Measurements from ENCODE around the gene ADAM10. TPM values are rescaled to one million over a fixed set of nuclear protein-coding genes. Genes with fewer than 3 reads are reported as not detected.

Gene ADAM10
- total RNA-seq, 1 experiment from 2014 or later: 159 TPM

GRCh38 chr15:58583171-58583908, 166.2 kb downstream of the ADAM10 start:
- H3K79me2 ChIP-seq (ENCODE audit: insufficient read depth, low read length): no peaks in the 10 kb centered on the region
- TF ChIP-seq, protein P1, sequence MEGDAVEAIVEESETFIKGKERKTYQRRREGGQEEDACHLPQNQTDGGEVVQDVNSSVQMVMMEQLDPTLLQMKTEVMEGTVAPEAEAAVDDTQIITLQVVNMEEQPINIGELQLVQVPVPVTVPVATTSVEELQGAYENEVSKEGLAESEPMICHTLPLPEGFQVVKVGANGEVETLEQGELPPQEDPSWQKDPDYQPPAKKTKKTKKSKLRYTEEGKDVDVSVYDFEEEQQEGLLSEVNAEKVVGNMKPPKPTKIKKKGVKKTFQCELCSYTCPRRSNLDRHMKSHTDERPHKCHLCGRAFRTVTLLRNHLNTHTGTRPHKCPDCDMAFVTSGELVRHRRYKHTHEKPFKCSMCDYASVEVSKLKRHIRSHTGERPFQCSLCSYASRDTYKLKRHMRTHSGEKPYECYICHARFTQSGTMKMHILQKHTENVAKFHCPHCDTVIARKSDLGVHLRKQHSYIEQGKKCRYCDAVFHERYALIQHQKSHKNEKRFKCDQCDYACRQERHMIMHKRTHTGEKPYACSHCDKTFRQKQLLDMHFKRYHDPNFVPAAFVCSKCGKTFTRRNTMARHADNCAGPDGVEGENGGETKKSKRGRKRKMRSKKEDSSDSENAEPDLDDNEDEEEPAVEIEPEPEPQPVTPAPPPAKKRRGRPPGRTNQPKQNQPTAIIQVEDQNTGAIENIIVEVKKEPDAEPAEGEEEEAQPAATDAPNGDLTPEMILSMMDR (conservative IDR thresholded peaks at IDR 0.05): no peak
- H2AK5ac ChIP-seq (ENCODE audit: insufficient read length, low read length): no peak overlapping the region
- H3K18ac ChIP-seq (ENCODE audit: insufficient read length, low read depth, low read length): no peak overlapping the region
- H3K27ac ChIP-seq (ENCODE audit: insufficient read length, low read depth, low read length): no peak overlapping the region
- no peak overlapping the region for H3K23ac ChIP-seq (ENCODE audit: insufficient read length, low read depth, low read length)
- peaks cover 6 to 8% of the 10 kb centered on the region in 2 experiments; a peak in 4 of 5 replicates for H3K9me3 Mint-ChIP-seq
- no peak overlapping the region for H2AFZ ChIP-seq (ENCODE audit: low read length)
- H2BK15ac ChIP-seq (ENCODE audit: low read depth, low read length): no peak overlapping the region
- no peaks in the 10 kb centered on the region for H3K9me3 ChIP-seq (ENCODE audit: control insufficient read depth, low read depth, low read length)
- H3K23me2 ChIP-seq (ENCODE audit: insufficient read length, low read depth, low read length, poor library complexity, severe bottlenecking): no peaks in the 10 kb centered on the region
- H3T11ph ChIP-seq (ENCODE audit: low read length): no peak overlapping the region
- no peak overlapping the region for H3K27ac Mint-ChIP-seq
- no peak overlapping the region for H2BK20ac ChIP-seq (ENCODE audit: low read depth, low read length, poor library complexity, severe bottlenecking)
- no peak overlapping the region for H3K4me3 Mint-ChIP-seq
- H3K4ac ChIP-seq (ENCODE audit: low read depth, low read length): no peak overlapping the region
- H3K27me3 ChIP-seq (ENCODE audit: insufficient read depth, low read length): no peaks in the 10 kb centered on the region
- H3K56ac ChIP-seq (ENCODE audit: insufficient read length, low read depth, low read length): no peak overlapping the region
- H3K27me3 Mint-ChIP-seq (ENCODE audit: low read depth): no peaks in the 10 kb centered on the region
- no peak overlapping the region for H4K91ac ChIP-seq (ENCODE audit: insufficient read length, low read depth, low read length)
- no CpG with 5 or more reads among the region's 3 CpGs for WGBS (ENCODE audit: extremely low coverage, insufficient read length, low lambda C conversion rate)
- no peak overlapping the region for H4K5ac ChIP-seq (ENCODE audit: insufficient read length, low read depth, low read length)
- no peaks in the 10 kb centered on the region for H4K20me1 ChIP-seq (ENCODE audit: control insufficient read depth, insufficient read depth, insufficient read length)
- H2BK12ac ChIP-seq (ENCODE audit: insufficient read length, low read depth, low read length): no peak overlapping the region
- DNase-seq: no peak
- H3K79me1 ChIP-seq (ENCODE audit: insufficient read depth, low read depth, low read length, poor library complexity, severe bottlenecking): no peaks in the 10 kb centered on the region
- peaks cover 3 to 4% of the 10 kb centered on the region in 2 experiments; a peak in 1 of 4 replicates for H3K4me1 Mint-ChIP-seq
- H2BK120ac ChIP-seq (ENCODE audit: low read depth, low read length, poor library complexity, severe bottlenecking): no peak overlapping the region
- peaks cover 5% of the 10 kb centered on the region; the same call in 1 of the 2 replicates for H3K4me1 ChIP-seq (ENCODE audit: insufficient read depth, low read length)
- no peak overlapping the region for H3K14ac ChIP-seq (ENCODE audit: insufficient read depth, low read length)
- H2BK5ac ChIP-seq (ENCODE audit: insufficient read length, low read length): no peak overlapping the region
- no peak overlapping the region for H3K4me2 ChIP-seq (ENCODE audit: insufficient read depth, insufficient read length, low read length)
- 0 out of 7 replicates have a peak, but pooled peaks cover 0 to 7% (median 0%) of the 10 kb centered on the region in 3 experiments for H3K36me3 Mint-ChIP-seq (ENCODE audit: insufficient read depth in 1 of 3, low read depth in 3 of 3)
- no peak overlapping the region for H3K9ac ChIP-seq (ENCODE audit: extremely low read depth, insufficient read length, low read length)
- no peak overlapping the region for H4K8ac ChIP-seq (replicated peaks; ENCODE audit: insufficient read length, low read depth, low read length)

Measured in H9 (cell line).